NB4 (cell line): ENCODE results near the gene TMEM213.

Source experiments
- CTCF ChIP-seq: IDR thresholded peaks from one replicate; pipeline ENCODE4 v1.5.1; 2012; ENCODE audit warnings: low read depth, low read length
- MAX ChIP-seq: IDR thresholded peaks from 2 replicates; pipeline ENCODE4 v1.6.1; 2011; ENCODE audit warnings: low read depth, low read length
- POLR2A ChIP-seq: IDR thresholded peaks from 2 replicates; pipeline ENCODE4 v1.6.1; 2011; ENCODE audit warnings: mild to moderate bottlenecking; ENCODE audit not compliant: insufficient read length; ENCODE audit errors: extremely low read depth

GRCh38 chr7:138869353-138869752, 71.6 kb downstream of the TMEM213 start:
- TF ChIP-seq POLR2A (no peak), CTCF (no peak), MAX (no peak)
